HFFc6 (cell line): ENCODE data around the gene DNAH2. TPM values are rescaled to one million over a fixed set of nuclear protein-coding genes. Genes with fewer than 3 reads are reported as not detected.

Experiments
- DNase-seq: peaks from one replicate; pipeline ENCODE4 v3.0.0-alpha.2; 2018
- H3K27ac Mint-ChIP-seq: 2 replicates; pipeline ENCODE4 v1.8.0; 2020; ENCODE audit warnings: mild to moderate bottlenecking, mixed read lengths
- H3K27me3 Mint-ChIP-seq: 2 replicates; pipeline ENCODE4 v1.8.0; 2021; ENCODE audit warnings: mild to moderate bottlenecking, moderate library complexity, mixed read lengths; ENCODE audit not compliant: insufficient read depth
- H3K36me3 Mint-ChIP-seq: 2 replicates; pipeline ENCODE4 v1.8.0; 2021; ENCODE audit warnings: low read depth, mixed read lengths
- H3K4me1 Mint-ChIP-seq: 2 replicates; pipeline ENCODE4 v1.8.0; 2020; ENCODE audit warnings: low read depth, mixed read lengths
- H3K4me3 Mint-ChIP-seq: 2 replicates; pipeline ENCODE4 v1.8.0; 2020; ENCODE audit warnings: mild to moderate bottlenecking, moderate library complexity, mixed read lengths
- H3K9me3 Mint-ChIP-seq: 2 replicates; pipeline ENCODE4 v1.8.0; 2020; ENCODE audit warnings: mild to moderate bottlenecking, mixed read lengths
- CTCF ChIP-seq: fragments of 200-600 bp; sonication (generic); IDR thresholded peaks from 2 replicates; pipeline ENCODE4 v1.5.0; 2021; ENCODE audit warnings: antibody characterized with exemption, mild to moderate bottlenecking
- total RNA-seq, 6 experiments: library from RNA; stranded (reverse); fragmentation: NEBNext Ultra II Directional; extraction: Animal tissue kit (Norgen Biotek cat#: 25700); gene quantifications; 2 replicates in 1 of 6; 3 replicates in 5 of 6; pipeline ENCODE4 v1.2.3, GENCODE V29; 2021

Gene DNAH2
- total RNA-seq, 6 experiments from 2014 or later = not detected

- no peak for DNase-seq
- no peaks in the 10 kb centered on the region for H3K9me3 Mint-ChIP-seq
- H3K36me3 Mint-ChIP-seq = no peaks in the 10 kb centered on the region; the same call in 1 of the 2 replicates
- peaks cover 27% of the 10 kb centered on the region for H3K4me1 Mint-ChIP-seq
- no peak overlapping the region for H3K27ac Mint-ChIP-seq
- no peak overlapping the region for H3K4me3 Mint-ChIP-seq
- TF ChIP-seq CTCF = no peak
- H3K27me3 Mint-ChIP-seq = peaks cover 46% of the 10 kb centered on the region
Observed at GRCh38 chr17:7707858-7708750, 9.4 kb upstream of the DNAH2 start.

- no peaks in the 10 kb centered on the region for H3K36me3 Mint-ChIP-seq
- H3K4me3 Mint-ChIP-seq = no peak overlapping the region
- DNase-seq = no peak
- TF ChIP-seq CTCF = no peak
- no peak overlapping the region for H3K27ac Mint-ChIP-seq
- H3K4me1 Mint-ChIP-seq = peaks cover 20% of the 10 kb centered on the region
- H3K27me3 Mint-ChIP-seq = peaks cover 48% of the 10 kb centered on the region
- no peaks in the 10 kb centered on the region for H3K9me3 Mint-ChIP-seq
Observed at GRCh38 chr17:7709031-7709430, 8.5 kb upstream of the DNAH2 start.

GRCh38 chr17:7710301-7710700 lies 7.2 kb upstream of the DNAH2 start:
- Mint-ChIP-seq H3K4me3 (no peak overlapping the region), H3K27me3 (peaks cover 42% of the 10 kb centered on the region), H3K9me3 (no peaks in the 10 kb centered on the region), H3K4me1 (peaks cover 12% of the 10 kb centered on the region; the same call in 1 of the 2 replicates), H3K27ac (no peak overlapping the region), H3K36me3 (no peaks in the 10 kb centered on the region)
- no peak for DNase-seq
- no peak for TF ChIP-seq CTCF

- no peak overlapping the region for H3K27ac Mint-ChIP-seq
- H3K9me3 Mint-ChIP-seq = no peaks in the 10 kb centered on the region
- H3K4me3 Mint-ChIP-seq = no peak overlapping the region
- peaks cover 9% of the 10 kb centered on the region for H3K4me1 Mint-ChIP-seq
- H3K27me3 Mint-ChIP-seq = peaks cover 36% of the 10 kb centered on the region
- no peaks in the 10 kb centered on the region for H3K36me3 Mint-ChIP-seq
- peak; percentile 49 for TF ChIP-seq CTCF
- DNase-seq = no peak
Observed at GRCh38 chr17:7711051-7711755, 6.3 kb upstream of the DNAH2 start.

GRCh38 chr17:7712111-7712771 lies 5.3 kb upstream of the DNAH2 start:
- H3K4me3 Mint-ChIP-seq = no peak overlapping the region
- no peak for DNase-seq
- no peaks in the 10 kb centered on the region for H3K9me3 Mint-ChIP-seq
- H3K4me1 Mint-ChIP-seq = peaks cover 15% of the 10 kb centered on the region
- H3K36me3 Mint-ChIP-seq = no peaks in the 10 kb centered on the region
- TF ChIP-seq CTCF = no peak
- no peak overlapping the region for H3K27ac Mint-ChIP-seq
- H3K27me3 Mint-ChIP-seq = peaks cover 29% of the 10 kb centered on the region
